ENCODE data around the gene HPD.

HPD gene

GRCh38 chr12:121810833-121811433 lies 47.7 kb downstream of the HPD start:
- DNase-seq (ENCODE audit: low spot score): no peak

GRCh38 chr12:121810234-121810817 lies 48.3 kb downstream of the HPD start:
- DNase-seq (ENCODE audit: low spot score): no peak

- DNase-seq (ENCODE audit: low spot score): no peak
These were observed 48.9 kb downstream of the HPD start for GRCh38 chr12:121809712-121810116.

- no peak for DNase-seq (ENCODE audit: low spot score)
These were observed 50.0 kb downstream of the HPD start for GRCh38 chr12:121808623-121809022.

GRCh38 chr12:121807642-121808347 lies 50.9 kb downstream of the HPD start:
- DNase-seq (ENCODE audit: low spot score): no peak

GRCh38 chr12:121806546-121807423 lies 51.9 kb downstream of the HPD start:
- DNase-seq (ENCODE audit: low spot score): no peak

- DNase-seq (ENCODE audit: low spot score): no peak
These were observed 52.6 kb downstream of the HPD start for GRCh38 chr12:121806009-121806545.

GRCh38 chr12:121805171-121806008 lies 53.3 kb downstream of the HPD start:
- peak; percentile 66 for DNase-seq (ENCODE audit: low spot score)

- DNase-seq (ENCODE audit: low spot score): peak; percentile 65
These were observed 54.1 kb downstream of the HPD start for GRCh38 chr12:121804417-121805111.

- peak; percentile 72 for DNase-seq (ENCODE audit: low spot score)
These were observed 54.7 kb downstream of the HPD start, which contains the start of gene SETD1B for GRCh38 chr12:121803861-121804416. TSS of gene SETD1B (plus strand) at chr12:121804009. CDS start at chr12:121804738, 729 bp downstream.

GRCh38 chr12:121802843-121803698 lies 55.6 kb downstream of the HPD start:
- peak; percentile 97 for DNase-seq (ENCODE audit: low spot score)

- DNase-seq (ENCODE audit: low spot score): no peak
These were observed 56.2 kb downstream of the HPD start for GRCh38 chr12:121802485-121802842.

- DNase-seq (ENCODE audit: low spot score): peak; percentile 78
These were observed 56.8 kb downstream of the HPD start for GRCh38 chr12:121801595-121802484.

- peak; percentile 73 for DNase-seq (ENCODE audit: low spot score)
These were observed 57.7 kb downstream of the HPD start for GRCh38 chr12:121800694-121801594.

- peak; percentile 88 for DNase-seq (ENCODE audit: low spot score)
These were observed 58.6 kb downstream of the HPD start for GRCh38 chr12:121799842-121800693.

- peak; percentile 88 for DNase-seq (ENCODE audit: low spot score)
These were observed 59.4 kb downstream of the HPD start for GRCh38 chr12:121799156-121799841.

All from RKO (cell line).